GM19468 (cell line): ENCODE measurements around the gene NSD2.
A peak's percentile ranks its signal among the peaks of the same experiment; 100 is the strongest.
"Not testable (repeated sequence)": the region's sequence is repeated elsewhere in the genome, so short reads cannot be mapped to it uniquely, and the experiment has no call there.

Experiments used
- ATAC-seq: cut with Tn5 transposase; IDR thresholded peaks from one replicate; pipeline ENCODE4 v1.9.1; 2021; ENCODE audit warnings: mild to moderate bottlenecking, moderate library complexity, moderate number of reproducible peaks; ENCODE audit not compliant: unreplicated experiment; ENCODE audit errors: extremely low read depth

NSD2 gene

DNA sequence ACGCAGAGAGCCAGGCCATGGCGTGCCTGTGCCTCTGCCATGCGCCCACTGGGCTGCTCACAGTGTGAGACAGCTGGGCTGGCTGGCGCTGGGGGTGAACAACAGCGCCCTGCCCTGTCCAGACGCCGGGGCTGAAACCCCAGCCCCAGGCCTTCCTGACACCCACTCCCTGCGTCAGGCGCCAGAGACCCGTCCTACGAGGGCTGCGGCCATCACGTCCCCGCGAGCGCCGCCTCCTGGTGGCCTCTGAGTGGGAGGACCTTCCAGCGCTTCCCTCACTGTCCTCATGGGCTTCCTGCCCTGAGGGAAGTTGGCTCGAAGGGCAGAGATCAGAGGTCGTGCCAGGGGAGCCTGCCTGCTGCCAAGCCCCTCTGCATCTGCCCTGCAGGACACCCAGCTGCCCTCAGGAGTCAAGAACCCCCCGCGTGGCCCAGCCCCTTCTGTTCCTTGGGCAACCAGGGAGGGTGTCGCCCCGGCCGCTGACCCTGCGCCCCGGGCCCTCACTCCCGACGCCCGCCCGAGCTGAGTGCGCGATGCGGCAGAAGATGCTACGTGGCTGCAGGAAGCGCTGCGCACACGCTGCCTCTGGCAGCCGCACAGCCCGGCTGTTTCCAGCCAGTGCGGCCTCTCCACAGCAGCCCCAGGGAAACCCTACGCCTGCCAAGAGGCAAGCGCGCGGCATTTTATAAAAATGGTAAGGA, 121.4 kb downstream of the NSD2 start:
- ATAC-seq, result no peak

DNA sequence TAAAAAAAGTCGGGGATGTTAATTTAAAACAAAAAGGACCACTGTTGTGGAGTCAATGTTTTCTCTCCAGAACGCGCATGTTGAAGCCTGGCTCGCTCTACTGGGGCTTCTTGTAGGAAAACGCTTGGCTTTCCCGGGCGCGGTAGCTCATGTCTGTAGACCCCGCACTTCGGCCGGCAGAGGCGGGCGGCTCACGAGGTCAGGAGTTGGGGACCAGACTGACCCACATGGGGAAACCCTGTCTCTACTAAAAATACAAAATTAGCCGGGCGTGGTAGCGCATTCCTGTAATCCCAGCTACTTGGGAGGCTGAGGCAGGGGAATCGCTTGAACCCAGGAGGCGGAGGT, 122.0 kb downstream of the NSD2 start:
- no peak for ATAC-seq

DNA sequence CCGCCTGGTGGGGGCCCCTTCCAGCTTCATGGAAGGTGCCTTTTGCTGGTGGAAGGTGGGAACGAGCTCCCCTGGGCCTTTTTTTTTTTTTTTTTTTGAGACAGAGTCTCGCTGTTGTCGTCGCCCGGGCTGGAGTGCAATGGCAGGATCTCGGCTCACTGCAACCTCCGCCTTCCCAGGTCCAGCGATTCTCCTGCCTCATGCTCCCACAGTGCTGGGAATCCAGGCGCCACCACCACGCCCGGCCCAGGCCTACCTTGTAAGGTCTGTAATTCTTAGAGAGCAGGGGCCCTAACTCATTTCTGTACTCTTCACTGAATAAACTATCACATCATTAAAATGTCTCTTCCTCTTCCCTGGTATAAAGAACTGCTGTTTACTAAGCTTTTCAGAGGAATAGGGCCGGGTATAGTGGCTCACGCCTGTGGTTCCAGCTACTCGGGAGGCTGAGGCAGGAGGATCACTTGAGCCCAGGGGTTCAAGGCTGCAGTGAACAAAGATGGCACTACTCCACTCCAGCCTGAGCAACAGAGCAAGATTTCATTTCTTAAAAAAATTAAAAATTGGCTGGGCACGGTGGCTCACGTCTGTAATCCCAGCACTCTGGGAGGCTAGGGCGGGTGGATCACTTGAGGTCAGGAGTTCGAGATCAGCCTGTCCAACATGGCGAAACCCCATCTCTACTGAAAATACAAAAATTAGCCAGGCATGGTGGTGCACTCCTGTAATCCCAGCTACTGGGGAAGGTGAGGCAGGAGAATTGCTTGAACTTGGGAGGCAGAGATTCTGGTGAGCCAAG, 122.7 kb downstream of the NSD2 start:
- ATAC-seq, result not testable (repeated sequence)

DNA sequence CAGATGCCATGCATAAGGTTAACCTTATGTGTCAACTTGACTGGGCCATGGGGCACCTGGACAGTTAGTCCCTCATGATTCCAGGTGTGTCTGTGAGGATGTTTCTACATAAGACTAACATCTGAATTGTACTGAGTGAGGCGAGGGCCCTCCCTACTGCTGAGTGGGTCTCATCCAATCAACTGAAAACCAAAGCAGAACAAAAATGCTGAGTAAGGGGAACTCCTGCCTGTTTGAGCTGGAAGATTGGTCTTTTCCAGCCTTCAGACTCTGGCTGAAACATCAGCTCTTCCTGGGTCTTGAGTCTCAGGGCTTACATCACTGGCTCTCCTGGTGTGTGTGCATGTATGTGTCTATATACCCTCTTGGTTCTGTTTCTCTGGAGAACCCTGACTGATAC, 123.7 kb downstream of the NSD2 start:
- no peak for ATAC-seq

DNA sequence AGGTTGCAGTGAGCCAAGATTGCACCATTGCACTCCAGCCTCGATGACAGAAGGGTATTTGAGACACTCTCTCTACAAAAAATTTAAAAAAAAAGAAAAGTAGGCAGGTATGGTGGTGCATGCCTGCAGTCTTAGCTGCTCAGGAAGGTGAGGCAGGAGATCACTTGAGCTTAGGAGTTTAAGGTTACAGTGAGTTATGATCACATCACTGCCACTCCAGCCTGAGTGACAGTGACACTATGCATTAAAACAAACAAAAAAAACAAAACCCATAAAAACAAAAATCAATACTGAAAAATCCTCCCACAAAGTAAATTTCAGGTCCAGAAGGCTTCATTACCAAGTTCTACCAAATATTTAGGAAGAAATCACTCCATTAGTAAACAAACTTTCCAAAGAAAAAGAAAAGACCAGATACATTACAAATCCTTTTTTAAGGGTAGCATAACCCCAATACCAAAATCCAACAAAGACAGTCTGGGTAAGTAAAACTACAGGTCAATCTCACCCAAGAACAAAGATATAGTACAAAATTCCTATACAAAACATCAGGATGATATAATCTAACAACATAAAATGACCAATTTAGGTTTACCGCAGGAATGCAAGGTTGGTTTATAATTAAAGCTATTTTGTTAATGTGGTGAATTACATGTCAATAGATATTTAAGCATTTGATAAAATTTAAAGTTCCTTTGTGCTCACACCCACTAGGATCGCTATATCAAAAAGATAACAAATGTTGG, 125.8 kb downstream of the NSD2 start:
- ATAC-seq, result no peak

DNA sequence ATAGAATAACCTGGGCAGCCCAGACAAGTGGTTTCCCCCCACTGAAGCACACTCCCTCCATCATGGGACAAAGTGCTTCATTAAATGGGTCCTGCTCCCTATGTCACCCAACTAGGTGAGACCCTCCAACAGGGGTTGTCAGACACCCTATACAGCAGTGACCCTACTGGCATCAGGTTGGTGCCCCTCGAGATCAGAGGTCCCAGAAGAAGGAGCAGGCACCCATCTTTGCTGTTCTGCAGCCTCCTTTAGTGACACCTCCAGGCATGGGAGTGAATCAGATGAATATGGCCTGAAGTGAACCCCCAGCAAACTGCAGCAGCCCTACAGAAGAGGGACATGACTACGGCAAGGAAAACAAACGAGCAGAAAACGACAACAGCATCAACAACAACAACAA, 126.5 kb downstream of the NSD2 start:
- no peak for ATAC-seq

DNA sequence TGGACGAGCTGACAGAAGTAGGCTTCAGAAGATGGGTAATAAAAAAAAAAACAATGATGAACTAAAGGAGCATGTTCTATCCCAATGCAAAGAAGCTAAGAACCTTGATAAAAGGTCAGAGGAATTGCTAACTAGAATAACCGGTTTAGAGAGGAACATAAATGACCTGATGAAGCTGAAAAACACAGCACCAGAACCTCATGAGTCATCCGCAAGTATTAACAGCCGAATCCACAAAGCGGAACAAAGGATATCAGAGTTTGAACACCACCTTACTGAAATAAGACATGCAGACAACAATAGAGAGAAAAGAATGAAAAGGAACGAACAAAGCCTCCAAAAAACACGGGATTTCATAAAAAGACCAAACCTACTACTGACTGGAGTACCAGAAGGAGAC, 127.1 kb downstream of the NSD2 start:
- no peak for ATAC-seq

DNA sequence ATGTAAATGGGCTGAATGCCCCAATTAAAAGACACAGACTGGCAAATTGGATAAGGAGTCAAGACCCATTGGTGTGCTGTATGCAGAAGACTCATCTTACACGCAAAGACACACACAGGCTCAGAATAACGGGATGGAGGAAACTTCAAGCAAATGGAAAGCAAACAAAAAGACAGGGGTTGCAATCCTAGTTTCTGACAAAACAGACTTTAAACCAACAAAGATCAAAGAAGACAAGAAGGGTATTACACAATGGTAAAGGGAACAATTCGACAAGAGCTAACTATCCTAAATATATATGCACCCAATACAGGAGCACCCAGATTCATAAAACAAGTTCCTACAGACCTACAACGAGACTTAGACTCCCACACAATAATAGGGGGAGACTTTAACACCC, 128.1 kb downstream of the NSD2 start:
- ATAC-seq, result not testable (repeated sequence)

DNA sequence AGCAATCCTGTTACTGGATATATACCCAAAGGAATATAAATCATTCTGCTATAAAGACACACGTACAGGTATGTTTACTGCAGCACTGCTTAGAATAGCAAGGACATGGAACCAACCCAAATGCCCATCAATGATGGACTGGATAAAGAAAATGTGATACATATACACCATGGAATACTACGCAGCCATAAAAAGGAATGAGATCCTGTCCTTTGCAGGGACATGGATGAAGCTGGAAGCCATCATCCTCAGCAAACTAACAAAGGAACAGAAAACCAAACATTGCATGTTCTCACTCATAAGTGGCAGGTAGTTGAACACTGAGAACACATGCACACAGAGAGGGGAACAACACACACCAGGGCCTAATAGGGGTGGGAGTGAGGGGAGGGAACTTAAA, 132.2 kb downstream of the NSD2 start:
- not testable (repeated sequence) for ATAC-seq

DNA sequence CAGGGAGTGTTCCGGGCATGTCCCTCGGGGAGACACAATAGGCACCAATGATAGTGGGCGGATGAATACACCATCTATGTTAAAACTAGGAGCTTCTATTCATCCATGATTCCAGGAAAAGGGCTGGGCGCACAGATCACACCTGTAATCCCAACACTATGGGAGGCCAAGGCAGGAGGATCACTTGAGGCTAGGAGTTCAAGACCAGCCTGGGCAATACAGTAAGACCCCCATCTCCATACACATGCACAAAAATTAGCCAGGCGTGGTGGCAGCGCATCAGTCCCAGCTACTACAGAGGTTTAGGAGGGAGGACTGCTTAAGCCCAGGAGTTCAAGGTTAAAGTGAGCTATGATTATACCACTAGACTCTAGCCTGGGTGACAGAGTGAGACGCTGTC, 135.2 kb downstream of the NSD2 start:
- ATAC-seq, result no peak

DNA sequence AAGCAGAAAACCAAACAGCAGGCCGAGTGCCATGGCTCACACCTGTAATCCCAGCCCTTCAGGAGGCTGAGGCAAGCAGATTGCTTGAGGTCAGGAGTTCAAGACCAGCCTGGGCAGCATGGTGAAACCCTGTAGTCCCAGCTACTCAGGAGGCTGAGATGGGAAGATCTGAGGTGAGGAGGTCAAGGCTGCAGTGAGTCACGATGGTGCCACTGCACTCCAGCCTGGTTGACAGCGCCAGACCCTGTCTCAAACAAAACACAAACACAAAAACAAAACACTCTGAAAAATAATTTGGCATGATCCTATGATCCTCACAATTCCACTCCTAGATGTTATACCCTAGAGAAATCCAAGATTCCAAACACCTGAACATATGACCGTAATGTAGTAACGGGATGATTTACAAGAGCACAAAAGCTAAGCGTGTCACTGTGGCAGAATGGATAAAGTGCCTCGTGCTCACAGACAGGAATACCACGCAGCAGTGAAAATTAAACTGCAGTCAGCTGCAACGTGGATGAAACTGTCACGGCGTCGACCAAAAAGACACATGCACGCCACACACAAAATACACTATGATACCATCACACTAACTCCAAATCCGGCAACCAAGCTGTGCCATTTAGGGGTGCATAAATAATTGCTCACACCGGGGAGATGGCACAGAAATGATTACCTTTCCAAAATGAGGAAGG, 135.9 kb downstream of the NSD2 start:
- ATAC-seq, result no peak

DNA sequence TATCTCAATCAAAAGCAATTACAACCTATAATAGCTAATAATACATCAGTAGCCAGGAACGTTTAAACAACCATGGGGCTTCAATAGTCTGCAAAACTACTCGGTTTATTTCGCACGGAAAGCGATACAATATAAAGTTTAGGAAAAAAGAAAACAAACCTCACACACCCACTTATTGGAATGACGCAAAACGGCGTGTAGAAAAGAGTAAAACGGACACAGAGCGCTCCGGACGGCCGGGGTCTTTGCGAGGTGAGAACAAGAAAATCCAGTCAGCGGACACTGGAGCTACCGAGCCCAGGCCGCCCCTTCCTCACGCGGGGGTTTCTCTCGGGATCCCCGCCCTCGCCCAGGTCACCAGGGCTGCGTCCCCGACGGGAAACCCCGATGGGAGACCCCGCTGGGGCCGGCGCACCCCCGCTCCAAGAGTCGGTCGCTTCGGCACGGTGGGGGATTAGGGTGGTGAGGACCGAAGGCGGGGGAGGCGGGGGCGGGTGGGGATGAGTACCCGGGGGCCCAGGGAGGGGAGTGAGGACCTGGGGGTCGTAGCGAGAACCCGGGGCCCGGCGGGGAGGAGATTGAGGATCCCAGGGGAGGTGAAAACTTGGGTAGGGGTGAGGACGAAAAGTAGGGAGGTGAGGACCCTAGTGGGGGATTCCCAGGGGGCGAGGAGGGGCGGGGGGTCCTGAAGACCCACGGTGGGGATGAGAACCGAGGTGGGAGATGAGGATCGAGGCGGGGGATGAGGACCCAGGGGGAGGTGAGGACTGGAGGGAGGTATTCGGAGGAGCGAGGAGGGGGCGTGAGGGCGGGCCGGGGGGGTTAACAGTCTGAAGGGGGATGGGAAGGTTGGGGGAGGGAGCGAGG, 136.8 kb downstream of the NSD2 start:
- no peak for ATAC-seq

DNA sequence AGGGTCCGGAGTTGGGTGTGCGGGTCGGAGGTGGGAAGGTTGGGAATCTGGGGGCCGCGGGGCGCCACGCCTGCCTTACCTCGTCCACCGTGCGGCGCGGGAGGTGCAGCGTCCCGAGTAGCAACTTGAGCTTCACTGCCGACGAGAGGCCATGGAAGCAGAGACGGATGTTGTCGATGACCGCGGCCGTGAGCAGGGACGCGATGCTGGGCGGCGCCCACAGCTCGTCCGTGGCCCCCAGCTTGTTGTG, 137.4 kb downstream of the NSD2 start:
- ATAC-seq, result no peak

DNA sequence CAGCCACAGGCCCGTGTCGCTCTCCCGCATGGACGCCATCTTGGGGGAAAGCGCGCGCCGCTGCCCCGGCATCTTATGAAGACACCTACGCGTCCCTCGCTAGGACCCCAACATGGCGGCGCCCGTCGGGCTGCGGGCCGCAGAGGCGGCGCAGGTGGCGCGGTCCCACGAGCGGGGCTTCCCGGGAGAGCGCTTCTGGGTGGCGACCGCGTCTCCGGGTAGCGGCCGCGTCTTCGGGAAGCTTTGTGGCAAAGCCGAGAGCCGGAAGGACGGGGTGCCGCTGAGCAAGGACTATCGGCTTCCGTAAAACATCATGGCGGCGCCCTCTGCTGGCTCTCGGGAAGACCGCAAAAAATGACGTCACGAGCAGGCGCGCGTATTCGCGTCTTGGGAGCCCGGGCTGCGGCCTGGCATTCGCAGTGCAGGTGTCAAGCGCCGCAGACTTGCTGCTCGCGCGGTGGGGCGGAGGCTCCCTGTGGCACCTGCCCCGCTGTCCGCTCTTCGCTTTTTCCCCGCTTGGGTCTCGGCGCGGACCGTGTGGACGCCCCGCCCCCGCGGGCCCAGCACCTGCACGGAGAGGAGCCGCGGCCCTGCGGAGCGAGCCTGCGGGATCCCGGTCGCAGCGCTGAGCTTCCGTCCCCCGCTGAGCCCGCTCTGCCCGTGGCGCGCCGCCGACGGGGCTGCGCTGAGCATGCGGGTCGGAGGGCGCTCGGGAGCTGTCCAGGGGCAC, 137.9 kb downstream of the NSD2 start, which contains the start of gene NELFA:
TSS of gene NELFA (minus strand) at position 54 of the 730 bp plus-strand sequence. CDS start at position 39, 15 bp downstream.
- ATAC-seq, result peak; percentile 56

DNA sequence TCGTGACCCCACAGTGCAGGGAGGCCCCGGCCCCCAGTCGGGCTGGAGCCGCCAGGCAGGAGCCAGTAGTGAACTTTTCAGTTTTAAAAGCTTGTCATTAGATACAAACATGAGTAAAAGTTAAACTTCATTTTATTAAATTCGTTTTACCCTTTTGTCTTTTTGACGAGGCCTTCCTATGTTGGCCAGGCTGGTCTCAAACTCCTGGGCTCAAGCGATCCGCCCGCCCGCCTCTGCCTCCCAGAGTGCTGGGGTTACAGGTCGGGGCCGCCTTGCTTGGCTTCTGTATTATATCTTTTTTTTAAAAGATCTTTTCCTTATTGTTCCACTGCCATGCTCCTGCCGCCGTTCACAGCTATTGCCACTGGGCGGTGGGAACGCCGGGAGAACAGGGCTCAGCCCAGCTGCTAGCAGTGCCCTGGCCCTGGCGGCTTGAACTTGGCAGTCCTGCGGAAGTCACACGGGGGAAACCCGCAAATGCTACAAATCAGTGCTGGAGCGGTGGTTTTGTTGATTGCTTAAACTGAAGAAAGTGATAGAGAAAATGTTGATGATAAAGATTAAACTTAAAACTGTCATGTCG, 138.5 kb downstream of the NSD2 start:
- ATAC-seq, result no peak

DNA sequence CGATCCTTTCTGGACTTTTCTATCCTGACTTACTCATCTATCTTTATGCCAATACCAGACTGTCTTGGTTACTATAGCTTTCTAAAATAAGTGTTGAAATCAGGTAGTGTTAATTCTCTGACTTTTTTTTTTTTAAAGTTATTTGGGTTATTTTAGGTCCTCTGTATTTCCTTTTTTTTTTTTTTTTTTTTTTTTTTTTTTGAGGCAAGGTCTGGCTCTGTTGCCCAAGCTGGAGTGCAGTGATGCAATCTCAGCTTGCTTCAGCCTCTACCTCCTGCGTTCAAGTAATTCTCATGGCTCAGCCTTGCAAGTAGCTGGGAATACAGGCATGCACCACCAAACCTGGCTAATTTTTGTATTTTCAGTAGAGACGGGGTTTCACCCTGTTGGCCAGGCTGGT, 140.4 kb downstream of the NSD2 start:
- no peak for ATAC-seq

DNA sequence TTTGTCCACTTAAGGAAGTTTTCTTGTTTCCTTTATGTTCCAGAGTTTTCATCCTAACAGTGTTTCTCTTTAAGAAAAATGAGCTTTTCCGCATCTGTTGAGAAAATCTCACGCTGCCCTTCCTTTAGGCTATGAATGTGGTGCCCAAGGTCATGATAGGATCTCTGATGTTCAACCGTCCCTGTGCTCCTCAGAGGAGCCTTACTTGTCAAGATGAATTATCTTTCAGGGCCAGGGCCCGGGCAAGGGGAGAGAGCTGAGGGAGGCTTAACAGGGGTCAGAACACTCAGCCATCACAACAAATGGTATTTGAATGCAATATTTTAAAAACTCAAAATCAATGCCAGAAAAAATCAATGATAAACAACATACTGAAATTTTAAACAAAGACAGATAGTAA, 143.8 kb downstream of the NSD2 start:
- ATAC-seq, result no peak

DNA sequence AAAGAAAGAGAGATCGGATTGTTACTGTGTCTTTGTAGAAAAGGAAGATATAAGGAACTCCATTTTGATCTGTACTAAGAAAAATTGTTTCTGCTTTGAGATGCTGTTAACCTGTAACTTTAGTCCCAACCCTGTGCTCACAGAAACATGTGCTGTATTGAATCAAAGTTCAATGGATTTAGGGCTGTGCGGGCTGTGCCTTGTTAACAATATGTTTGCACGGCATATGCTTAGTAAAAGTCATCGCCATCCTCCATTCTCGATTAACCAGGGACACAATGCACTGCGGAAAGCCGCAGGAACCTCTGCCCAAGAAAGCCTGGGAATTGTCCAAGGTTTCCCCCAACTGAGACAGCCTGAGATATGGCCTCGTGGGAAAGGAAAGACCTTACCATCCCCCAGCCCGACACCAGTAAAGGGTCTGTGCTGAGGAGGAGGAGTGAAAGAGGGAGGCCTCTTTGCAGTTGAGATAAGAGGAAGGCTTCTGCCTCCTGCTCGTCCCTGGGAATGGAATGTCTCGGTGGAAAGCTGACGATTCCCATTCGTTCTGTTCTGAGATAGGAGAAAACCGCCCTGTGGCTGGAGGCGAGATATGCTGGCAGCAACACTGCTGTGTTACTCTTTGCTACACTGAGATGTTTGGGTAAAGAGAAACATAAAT, 150.3 kb downstream of the NSD2 start:
- not testable (repeated sequence) for ATAC-seq
